GM19193 (cell line): ENCODE measurements around the gene HSD17B13.

Experiments used
- POLR2A ChIP-seq: IDR thresholded peaks from 4 replicates; pipeline ENCODE4 v1.6.1; 2011; ENCODE audit not compliant: insufficient read depth, insufficient read length; ENCODE audit errors: extremely low read depth

HSD17B13 gene

DNA sequence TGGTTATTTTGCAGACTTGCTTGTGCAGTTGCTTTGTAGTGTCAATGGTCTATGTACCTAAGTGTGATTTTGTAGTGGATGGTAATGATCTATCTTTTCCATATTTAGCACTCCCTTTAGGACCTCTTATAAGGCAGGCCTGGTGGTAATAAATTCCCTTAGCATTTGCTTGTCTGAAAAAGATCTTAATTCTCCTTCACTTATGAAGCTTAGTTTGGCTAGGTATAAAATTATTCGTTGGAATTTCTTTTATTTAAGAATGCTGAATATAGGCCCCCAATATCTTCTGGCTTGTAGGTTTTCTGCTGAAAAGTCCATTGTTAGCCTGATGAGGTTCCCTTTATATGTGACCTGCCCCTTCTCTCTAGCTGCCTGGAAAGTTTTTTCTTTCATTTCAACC lies 10.6 kb upstream of the HSD17B13 start:
- no peak for TF ChIP-seq POLR2A

DNA sequence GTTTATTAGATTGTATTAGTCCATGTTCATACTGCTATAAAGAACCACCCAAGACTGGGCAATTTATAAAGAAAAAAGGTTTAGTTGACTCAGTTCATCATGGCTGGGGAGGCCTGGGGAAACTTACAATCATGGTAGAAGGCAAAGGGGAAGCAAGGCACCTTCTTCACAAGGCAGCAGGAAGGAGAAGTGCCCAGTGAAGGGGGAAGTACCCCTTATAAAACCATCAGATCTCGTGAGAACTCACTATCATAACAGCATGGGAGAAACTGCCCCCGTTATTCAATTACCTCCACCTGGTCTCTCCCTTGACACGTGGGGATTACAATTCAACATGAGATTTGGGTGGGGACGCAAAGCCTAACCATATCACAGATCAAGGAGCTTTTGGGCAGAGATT lies 8.1 kb upstream of the HSD17B13 start:
- no peak for TF ChIP-seq POLR2A

DNA sequence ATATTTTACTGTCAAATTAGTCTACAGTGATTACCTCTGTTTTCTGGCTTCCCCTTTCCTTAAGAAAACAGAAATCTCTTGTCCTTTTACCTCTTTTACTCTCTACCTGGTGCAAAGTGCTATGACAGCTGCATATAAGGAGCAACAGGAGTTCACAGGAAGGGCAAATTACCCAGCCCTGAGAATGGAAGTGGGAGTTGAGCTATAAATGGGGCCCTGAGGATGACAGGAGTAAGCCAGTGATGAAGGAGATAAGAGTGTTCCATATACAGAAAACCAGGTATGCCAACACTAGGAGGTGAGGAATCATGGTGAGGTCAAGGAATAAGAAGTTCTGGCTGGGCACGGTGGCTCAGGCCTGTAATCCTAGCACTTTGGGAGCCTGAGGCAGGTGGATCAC lies 4.5 kb upstream of the HSD17B13 start:
- TF ChIP-seq POLR2A, result no peak

DNA sequence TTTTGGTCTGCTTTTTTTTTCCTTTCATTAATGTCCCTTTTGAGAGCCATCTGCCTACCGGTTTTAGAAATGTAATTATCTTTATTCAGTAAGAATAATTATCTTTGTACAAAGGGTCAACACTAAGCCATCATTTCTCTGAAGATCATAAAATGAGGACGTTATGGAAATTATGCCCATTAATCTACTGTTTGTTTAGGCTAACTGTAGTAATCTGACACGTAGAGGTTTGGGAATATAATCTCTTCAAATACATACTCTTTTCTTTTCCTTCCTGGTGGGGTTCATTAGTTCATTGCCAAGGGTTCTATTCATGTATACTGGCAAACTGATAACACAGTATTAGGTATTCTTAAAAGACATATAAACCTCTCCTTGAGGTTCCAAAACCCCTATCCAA lies 3.8 kb upstream of the HSD17B13 start:
- TF ChIP-seq POLR2A, result no peak

DNA sequence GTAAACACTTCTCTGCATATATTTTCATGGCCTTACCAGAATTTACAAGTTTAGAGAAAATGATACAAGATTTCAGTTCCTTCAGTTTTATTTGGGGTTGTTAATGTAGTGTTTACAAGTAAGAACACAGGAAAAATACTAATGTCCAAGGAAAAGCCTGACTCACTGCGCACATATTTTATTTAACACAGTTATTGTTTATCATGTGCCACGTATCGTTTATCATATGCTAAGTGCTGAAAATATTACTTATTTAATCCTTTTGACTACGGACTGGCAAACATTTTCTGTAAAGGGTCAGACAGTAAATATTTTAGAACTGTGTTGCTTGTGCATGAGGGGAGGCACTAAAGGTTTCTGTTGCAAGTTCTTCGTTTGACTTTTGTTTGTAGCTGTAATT lies 794 bp downstream of the HSD17B13 start:
- TF ChIP-seq POLR2A, result no peak

DNA sequence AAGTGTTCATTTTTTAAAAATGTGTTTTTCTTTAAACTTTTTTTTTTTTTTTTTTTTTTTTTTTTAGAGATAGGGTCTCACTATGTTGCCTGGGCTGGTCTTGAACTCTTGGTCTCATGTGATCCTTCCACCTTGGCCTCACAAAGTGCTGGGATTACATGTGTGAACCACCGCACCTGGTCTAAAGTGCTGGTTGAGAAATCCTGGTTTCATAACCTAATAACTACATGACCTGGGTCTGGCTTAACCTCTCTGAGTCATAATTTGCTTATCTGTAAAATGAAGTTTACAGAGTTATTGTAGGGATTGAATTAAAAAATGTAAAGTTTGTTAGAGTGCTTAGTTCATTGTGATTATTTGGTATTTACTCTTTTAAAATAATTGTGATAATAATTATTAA lies 5.2 kb downstream of the HSD17B13 start:
- TF ChIP-seq POLR2A, result no peak

DNA sequence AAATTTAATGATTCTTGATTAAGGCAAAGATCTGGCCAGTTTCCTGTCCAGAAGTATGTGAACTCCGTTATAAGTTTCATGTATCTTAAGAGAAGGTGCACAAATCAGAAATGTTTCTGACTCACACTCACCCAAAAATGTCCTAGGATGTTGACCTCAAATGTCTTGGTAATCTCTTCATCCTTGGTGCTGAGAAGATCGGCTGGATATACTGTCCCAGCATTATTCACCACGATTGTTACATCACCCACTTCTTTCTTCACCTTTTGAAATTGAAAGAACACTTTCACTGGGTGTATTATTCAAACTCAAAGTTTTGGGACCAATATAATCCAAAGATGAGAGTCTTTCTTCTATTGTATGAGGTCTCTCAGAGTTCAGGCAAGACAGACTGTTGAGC lies 5.7 kb downstream of the HSD17B13 start:
- TF ChIP-seq POLR2A, result no peak

DNA sequence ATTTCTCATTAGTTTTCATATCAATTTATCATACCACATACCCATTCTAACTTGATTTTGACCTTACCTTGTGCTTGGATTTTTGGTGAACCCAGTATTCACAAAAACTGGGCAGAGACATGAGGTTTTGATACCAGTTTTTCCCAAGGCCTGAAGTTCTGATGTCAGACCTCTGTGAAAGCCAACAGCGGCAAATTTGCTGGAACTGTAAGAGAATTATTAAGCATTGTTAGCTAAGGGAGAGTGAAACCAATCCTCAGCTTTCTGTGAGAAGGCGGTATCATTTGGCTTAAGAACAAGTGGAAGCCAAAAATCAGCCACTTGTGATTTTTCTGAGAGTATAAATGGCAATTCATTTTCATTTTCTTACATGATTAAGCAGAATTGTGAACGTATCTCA lies 8.9 kb downstream of the HSD17B13 start:
- TF ChIP-seq POLR2A, result no peak

DNA sequence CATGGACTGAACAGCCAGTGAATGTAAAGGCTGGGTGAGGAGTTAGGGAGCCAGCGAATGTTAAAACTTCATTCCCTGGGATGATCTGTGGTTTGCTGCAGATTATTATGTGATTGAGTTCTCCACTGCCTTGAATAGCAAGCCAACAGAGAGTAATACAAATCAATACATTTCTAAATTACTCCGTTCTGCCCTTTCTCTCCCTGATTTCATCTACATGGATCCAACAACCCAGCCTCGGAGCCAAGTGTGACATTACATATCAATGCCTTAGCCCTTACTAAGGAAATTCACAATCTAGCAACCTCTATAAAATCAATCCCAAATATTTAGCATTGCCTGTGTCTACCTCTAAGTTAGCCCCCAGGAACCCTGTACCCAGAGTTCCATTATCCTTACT lies 11.0 kb downstream of the HSD17B13 start:
- no peak for TF ChIP-seq POLR2A

DNA sequence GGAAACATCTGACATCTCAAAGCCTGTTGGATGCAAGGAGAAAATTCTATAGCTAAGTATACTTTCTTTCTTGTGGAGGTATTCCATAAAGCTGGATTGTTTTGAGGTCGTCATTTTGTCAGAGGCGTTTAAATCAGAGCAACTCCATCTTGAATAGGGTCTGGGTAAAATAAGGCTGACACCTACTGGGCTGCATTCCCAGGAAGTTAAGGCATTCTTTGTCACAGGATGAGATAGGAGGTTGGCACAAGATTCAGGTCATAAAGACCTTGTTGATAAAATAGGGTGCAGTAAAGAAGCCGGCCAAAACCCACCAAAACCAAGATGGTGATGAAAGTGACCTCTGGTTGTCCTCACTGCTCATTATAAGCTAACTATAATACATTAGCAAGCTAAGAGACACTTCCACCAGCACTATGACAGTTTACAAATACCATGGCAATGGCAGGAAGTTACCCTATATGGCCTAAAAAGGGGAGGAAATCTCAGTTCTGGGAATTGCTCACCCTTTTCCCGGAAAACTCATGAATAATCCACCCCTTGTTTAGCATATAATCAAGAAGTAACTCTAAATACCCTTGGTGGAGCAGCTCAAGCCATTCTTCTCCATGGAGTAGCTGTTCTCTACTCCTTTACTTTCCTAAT lies 11.9 kb downstream of the HSD17B13 start:
- TF ChIP-seq POLR2A, result no peak

DNA sequence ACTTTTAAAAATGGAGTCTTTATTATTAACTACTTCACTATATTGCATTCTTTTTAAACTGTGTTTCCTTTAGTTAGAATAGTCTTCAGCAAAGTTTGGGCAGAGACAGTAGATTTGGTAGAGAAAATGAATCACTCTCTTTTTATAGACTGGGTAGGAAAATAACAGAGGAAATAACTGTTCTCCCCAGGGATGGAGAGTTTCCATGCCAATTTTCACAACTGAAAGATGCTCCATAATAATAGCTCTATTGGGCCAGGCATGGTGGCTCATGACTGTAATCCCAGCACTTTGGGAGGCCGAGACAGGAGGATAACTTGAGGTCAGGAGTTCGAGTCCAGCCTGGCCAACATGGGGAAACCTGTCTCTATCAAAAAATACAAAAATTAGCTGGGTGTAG lies 13.1 kb downstream of the HSD17B13 start:
- TF ChIP-seq POLR2A, result no peak

DNA sequence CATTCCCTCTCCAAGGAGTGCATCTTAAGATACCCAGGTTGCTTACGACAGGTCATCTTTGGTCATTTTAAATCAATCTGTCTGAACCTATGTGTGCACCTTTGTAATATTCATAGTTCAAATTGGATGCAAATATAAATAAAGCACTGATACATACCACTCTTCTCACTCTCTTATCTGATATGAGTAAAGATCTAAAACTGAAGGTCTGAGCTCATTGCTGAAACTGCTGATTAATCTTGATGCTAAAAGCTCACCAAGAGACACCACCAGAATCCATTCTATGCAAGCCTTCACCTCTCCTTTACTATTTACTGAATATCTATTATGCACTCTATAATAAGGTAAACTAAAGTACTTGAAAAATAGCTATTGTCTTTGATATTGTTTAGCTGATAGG lies 16.6 kb downstream of the HSD17B13 start:
- TF ChIP-seq POLR2A, result no peak

DNA sequence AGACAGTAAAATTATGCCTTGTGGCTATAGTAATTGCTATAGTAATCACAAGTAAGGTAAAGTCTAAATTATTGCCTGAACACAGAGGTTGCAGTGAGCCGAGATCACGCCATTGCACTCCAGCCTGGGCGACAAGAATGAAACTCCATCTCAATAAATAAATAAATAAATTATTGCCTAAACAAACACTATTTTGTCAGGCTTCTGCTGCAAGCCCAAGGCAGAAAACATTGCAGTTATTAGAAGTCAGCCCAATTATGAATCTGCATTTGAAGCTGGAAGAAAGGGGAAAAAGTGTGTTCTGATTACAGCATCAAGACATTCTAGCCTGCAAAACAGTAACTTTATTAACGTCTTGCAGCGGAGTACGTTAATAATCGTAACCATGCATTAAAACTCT lies 17.1 kb downstream of the HSD17B13 start:
- TF ChIP-seq POLR2A, result no peak

DNA sequence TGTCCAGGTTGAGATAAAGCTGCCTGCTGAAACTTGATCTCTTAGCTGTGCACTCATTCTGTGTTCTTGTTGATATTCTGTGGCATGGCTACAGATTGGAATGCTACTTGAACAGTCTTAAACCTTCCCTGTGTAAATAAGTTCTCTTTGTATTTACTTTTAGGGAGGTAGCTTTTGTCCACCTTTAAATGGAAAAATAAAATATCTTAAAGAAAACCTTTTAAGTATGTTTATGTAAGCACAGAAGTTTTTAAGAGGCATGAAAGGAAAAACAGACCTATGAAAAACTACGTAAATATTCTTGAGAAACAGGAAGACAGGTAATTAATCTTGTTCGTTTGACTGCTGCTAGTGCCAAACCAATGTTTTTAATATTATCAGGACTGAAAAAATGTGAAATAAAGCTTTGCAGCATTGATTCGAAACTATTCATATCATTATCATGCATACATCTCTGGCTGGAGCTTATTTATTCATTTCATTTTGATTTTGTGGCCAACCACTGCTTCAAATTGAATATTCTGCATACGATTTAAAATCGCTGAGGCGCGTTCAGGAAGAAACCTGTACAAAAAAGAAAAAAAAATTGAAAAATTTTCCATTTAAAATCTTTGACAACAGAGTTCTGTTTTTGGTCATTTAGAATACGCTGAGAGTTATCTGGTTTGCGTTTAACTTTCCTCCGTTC lies 17.8 kb downstream of the HSD17B13 start:
- no peak for TF ChIP-seq POLR2A

DNA sequence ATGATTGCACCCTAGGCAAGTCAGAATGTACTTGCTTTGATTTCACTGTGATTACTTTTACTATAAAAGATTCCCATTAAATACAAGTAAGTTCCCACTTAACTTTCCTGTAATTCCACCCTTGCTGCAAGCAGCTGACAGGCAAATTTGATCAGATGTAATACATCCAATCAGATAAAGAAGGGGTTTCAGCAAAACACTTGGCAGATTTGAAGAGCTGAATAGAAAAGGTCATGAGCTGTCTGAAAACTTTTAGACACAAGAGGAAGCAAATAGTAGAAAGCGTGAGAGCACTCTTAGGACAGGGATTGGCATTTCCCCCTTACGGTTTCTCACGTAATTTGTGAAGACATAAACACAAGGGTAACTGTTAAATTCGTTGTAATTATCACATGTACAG lies 22.8 kb downstream of the HSD17B13 start:
- TF ChIP-seq POLR2A, result no peak

DNA sequence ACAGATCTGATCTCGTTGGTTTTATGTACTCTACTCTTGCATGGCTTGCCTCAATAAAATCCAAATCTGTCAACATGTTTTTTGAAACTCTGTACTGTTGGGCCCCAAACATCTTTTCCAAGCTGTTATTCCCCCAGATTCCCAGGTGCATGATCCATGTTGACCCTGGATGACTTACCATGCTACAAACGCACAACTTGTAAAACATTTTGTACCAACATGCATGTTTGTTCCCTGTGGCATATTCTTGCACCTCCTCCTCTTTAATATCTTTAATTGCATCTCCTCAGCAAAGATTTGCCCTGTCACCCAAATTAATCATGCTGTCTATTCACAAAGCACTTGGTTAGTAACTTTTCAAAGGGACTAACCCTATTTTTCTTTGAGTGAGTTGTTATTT lies 24.3 kb downstream of the HSD17B13 start:
- no peak for TF ChIP-seq POLR2A

DNA sequence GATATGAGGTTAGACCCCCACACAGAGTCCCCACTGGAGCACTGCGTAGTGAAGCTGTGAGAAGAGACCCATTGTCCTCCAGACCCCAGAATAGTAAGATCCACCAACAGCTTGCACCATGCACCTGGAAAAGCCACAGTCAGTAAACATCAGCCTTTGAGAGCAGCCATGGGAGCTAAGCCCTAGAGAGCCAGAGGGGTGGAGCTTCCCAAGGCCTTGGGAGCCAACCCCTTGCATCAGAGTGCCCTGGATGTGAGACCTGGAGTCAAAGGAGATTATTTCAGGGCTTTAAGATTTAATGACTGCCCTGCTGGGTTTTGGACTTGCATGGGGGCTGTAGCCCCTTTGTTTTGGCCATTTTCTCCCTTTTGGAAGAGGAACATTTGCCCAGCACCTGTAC lies 35.7 kb downstream of the HSD17B13 start:
- TF ChIP-seq POLR2A, result no peak
